Stomach smooth muscle (tissue), 2 donors: ENCODE measurements around the gene FLOT2.

Experiments
- H3K27ac ChIP-seq: one replicate; pipeline ENCODE4 v1.7.0; 2013; ENCODE audit warnings: mild to moderate bottlenecking, low read length, inconsistent platforms
- H3K27me3 ChIP-seq, 2 donors: one replicate each; pipeline ENCODE4 v1.7.0; 2013; ENCODE audit warnings: low read length in 2 of 2; ENCODE audit not compliant: insufficient read depth in 2 of 2, control insufficient read depth in 1 of 2
- H3K36me3 ChIP-seq, 2 donors: one replicate each; pipeline ENCODE4 v1.7.0; 2013; ENCODE audit warnings: low read length in 2 of 2; ENCODE audit not compliant: control insufficient read depth in 2 of 2, insufficient read depth in 2 of 2
- H3K4me1 ChIP-seq: one replicate; pipeline ENCODE4 v1.7.0; 2013; ENCODE audit warnings: low read length; ENCODE audit not compliant: control insufficient read depth, insufficient read depth
- H3K4me3 ChIP-seq, 2 donors: one replicate each; pipeline ENCODE4 v1.7.0; 2013; ENCODE audit warnings: low read length in 2 of 2
- H3K9ac ChIP-seq, 2 donors: one replicate each; pipeline ENCODE4 v1.7.0; 2013; ENCODE audit warnings: low read length in 2 of 2, mild to moderate bottlenecking in 1 of 2
- H3K9me3 ChIP-seq, 2 donors: one replicate each; pipeline ENCODE4 v1.7.0; 2013; ENCODE audit warnings: low read length in 2 of 2; ENCODE audit not compliant: control insufficient read depth in 2 of 2
- donor health status: healthy.
- donor health status: Pancreatic carcinoma.

Gene FLOT2, protein sequence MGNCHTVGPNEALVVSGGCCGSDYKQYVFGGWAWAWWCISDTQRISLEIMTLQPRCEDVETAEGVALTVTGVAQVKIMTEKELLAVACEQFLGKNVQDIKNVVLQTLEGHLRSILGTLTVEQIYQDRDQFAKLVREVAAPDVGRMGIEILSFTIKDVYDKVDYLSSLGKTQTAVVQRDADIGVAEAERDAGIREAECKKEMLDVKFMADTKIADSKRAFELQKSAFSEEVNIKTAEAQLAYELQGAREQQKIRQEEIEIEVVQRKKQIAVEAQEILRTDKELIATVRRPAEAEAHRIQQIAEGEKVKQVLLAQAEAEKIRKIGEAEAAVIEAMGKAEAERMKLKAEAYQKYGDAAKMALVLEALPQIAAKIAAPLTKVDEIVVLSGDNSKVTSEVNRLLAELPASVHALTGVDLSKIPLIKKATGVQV

DNA sequence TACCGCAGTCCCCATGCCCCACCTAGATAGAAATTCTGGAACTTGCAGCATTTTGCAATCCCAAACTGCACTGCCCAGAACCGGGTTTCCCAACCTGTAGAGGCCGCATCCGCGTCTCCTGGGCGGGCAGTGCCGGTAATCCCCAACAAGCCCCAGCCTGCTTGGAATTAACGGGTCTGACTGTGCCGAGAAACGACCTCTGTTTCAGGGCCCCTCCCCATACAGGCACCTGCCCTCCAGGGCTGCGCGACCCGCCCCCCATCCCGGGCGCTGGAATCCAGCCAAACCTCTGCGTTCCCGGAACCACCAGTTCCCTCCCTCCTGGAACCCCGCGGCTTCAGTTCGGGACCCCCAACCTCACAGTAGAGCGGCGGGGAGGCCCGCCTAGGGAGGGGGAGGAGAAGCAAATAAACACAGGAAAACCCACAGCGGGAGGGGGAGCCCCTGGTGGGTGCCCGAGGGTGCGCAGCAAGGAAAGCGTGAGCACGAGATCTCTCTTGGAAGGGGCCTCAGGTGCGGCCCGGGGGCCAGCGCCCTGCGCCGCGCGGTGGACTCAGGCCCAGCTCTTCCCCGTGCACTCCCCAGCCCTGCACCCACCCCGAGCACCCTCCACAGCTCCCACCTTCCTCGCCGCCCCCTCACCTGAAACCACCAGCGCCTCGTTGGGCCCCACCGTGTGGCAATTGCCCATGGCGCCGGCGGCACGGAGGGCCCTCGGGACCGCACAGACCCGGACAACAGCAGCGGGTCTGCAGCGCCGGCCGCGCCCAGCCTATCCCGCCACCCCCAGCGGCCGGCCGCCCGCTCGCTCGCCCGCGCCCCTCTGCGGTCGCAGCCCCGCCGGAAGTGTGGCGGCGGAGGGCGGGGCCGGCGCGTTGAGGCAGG lies at the start of gene FLOT2:
Gene FLOT2 (minus strand): TSS at position 850 of the 885 bp plus-strand sequence. CDS start 159 bp downstream, at position 691.
- Histone ChIP-seq H3K4me3 (peak within 1 kb of the TSS; percentile 87 to 88), H3K9me3 (no peaks in the 10 kb centered on the region), H3K4me1 (peaks cover 32% of the 10 kb centered on the region), H3K27ac (peak within 1 kb of the TSS; percentile 85), H3K27me3 (no peaks in the 10 kb centered on the region), H3K9ac (peak within 1 kb of the TSS; percentile 88 to 94), H3K36me3 (peaks cover 0 to 2% of the 10 kb centered on the region in 2 donors)

DNA sequence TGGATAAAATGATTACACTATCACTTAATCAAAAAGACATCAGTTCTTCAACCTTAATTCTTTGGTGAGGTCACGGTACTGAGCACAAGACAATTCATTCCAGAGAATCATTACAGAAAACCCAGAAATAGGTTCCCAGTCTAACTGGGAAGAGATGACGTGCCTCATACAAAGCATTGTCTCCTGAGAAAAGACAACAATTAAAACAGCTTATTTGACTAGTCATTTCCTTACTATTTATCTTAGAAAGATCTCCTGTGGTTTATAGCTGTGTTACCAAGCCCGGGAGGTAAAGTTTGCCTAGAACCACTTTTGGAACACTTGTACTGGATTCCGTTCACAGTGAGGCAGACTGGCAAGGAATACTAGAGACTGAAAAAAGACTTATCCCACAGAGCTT lies 48.7 kb upstream of the FLOT2 start:
- H3K36me3 ChIP-seq, result peaks cover 0 to 3% of the 10 kb centered on the region in 2 donors
- H3K9me3 ChIP-seq, result no peaks in the 10 kb centered on the region
- no peaks in the 10 kb centered on the region for H3K27me3 ChIP-seq
- no peak overlapping the region for H3K9ac ChIP-seq
- no peak overlapping the region for H3K4me3 ChIP-seq
- H3K4me1 ChIP-seq, result peaks cover 35% of the 10 kb centered on the region
- no peak overlapping the region for H3K27ac ChIP-seq

DNA sequence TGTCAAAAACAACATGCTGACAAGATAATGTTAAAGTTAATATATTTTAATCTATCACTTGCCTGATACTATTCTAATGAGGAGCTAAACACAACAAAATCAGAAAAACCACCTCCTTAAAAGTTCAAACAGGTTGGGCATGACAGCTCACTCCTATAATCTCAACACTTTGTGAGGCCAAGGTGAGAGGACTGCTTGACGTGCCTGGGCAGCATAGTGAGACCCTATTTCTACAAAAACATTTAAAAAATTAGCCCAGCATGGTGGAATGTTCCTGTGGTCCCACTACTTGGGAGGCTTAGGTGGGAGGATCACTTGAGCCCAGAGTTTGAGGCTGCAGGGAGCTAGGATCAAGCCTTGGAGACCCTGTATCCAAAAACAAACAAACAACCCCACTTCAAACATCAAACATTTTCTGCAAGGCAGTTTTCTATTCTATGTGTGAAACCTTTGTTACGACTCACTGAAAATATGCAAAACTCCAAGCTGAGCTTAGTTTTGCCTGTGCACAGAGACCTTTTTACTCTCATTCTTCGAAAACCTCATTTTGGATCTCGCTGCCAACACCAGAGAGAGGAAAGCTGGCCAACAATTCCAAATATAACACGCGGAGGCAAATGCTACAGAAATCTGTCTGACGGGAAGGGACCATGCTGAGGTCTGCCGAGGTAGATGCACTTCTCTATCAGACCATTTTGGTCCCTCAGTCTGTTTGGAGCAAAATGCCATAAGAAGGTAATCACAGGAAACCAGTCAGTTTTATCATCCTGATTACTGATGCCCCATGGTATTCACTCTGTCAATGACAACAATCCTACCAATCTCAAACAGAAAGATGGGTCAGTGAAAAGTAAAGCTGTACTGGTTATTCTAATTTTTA lies 47.6 kb upstream of the FLOT2 start:
- H3K4me1 ChIP-seq, result peaks cover 40% of the 10 kb centered on the region

DNA sequence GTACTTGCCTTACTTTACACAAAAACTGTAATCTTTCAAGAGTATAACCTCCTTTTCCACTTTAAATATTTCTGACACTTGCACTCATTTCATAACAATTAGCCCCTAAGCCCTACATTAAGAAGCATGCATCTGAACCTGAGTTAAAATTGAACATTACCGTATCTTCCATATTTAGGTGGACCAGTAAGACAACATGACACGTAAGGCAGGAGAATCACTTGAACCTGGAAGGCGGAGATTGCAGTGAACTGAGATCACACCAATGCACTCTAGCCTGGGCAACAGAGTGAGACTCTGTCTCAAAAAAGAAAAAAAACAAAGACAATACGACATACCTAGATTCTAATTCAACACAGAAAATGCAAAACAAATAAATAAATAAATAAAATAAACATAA lies 46.8 kb upstream of the FLOT2 start:
- Histone ChIP-seq H3K27me3 (no peaks in the 10 kb centered on the region), H3K4me1 (peaks cover 46% of the 10 kb centered on the region), H3K9ac (no peak overlapping the region), H3K9me3 (no peaks in the 10 kb centered on the region), H3K4me3 (no peak overlapping the region), H3K27ac (no peak overlapping the region), H3K36me3 (peaks cover 0 to 3% of the 10 kb centered on the region in 2 donors)

More for the DNA sequence above, 47.6 kb upstream of the FLOT2 start:
- Histone ChIP-seq H3K9ac (no peak overlapping the region), H3K4me3 (peak overlapping the region; percentile 13 to 29), H3K27ac (no peak overlapping the region), H3K27me3 (no peaks in the 10 kb centered on the region), H3K9me3 (no peaks in the 10 kb centered on the region), H3K36me3 (peaks cover 0 to 3% of the 10 kb centered on the region in 2 donors)

DNA sequence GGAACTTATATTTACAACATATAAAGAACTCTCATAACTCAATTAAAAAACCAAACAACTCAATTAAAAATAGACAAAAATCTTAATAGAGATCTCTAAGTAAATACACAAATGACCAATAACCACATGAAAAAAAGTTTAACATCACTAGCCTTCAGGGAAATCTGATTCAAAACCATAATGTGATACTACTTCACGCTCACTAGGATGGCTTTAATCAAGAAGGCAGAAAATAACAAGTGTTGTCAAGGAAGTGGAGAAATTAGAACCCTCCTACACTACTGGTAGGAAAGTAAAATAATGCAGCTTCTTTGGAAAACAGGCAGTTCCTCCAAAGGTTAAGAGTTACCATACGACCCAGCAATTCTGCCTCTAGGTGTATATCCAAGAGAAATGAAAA lies 45.4 kb upstream of the FLOT2 start:
- H3K9ac ChIP-seq, result no peak overlapping the region
- no peaks in the 10 kb centered on the region for H3K9me3 ChIP-seq
- no peak overlapping the region for H3K4me3 ChIP-seq
- H3K27ac ChIP-seq, result no peak overlapping the region
- H3K36me3 ChIP-seq, result peaks cover 0 to 3% of the 10 kb centered on the region in 2 donors
- H3K4me1 ChIP-seq, result peaks cover 48% of the 10 kb centered on the region
- H3K27me3 ChIP-seq, result no peaks in the 10 kb centered on the region

DNA sequence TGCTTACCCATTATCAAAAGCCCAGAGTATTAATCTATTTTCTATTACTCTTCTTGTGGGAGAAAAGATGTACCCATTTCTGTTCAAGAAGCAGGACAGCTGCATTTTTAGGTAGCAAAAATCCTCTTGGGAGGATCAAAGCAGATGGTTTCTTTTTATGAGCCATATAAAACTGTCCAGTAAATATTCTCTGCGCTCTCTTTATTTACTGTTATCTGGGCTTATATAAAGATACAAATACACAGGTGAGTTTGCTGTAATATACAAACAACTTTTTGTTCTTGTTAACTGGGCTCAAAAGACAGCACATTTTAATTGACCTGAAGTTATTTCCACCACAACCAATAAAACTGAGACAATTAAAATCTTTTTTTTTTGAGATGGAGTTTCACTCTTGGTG lies 43.7 kb upstream of the FLOT2 start:
- H3K4me3 ChIP-seq, result no peak overlapping the region
- peaks cover 0 to 3% of the 10 kb centered on the region in 2 donors for H3K36me3 ChIP-seq
- no peaks in the 10 kb centered on the region for H3K9me3 ChIP-seq
- peaks cover 46% of the 10 kb centered on the region for H3K4me1 ChIP-seq
- no peak overlapping the region for H3K27ac ChIP-seq
- H3K27me3 ChIP-seq, result no peaks in the 10 kb centered on the region
- no peak overlapping the region for H3K9ac ChIP-seq

DNA sequence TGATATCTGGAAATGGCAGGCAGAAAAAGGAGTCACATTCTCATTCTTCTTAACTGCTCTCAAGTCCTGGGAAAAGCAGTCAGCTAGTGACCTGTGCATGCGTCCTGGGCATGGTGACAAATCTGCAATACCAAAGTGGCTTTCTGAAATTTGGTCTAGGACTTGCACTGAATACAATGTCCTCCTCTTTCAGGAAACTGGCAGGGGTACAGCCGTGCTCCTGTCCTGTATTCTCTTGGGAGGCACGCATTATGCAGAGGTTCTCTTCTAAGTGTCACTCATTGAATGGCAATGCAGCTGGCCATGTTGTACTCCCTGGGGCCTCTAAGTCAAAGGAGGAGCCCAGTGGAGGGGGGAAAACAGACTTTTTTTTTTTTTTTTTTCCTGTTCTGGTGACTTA lies 43.1 kb upstream of the FLOT2 start:
- Histone ChIP-seq H3K4me1 (peaks cover 49% of the 10 kb centered on the region), H3K27ac (no peak overlapping the region), H3K9me3 (no peaks in the 10 kb centered on the region), H3K36me3 (peaks cover 0 to 3% of the 10 kb centered on the region in 2 donors), H3K9ac (no peak overlapping the region), H3K4me3 (no peak overlapping the region), H3K27me3 (no peaks in the 10 kb centered on the region)

DNA sequence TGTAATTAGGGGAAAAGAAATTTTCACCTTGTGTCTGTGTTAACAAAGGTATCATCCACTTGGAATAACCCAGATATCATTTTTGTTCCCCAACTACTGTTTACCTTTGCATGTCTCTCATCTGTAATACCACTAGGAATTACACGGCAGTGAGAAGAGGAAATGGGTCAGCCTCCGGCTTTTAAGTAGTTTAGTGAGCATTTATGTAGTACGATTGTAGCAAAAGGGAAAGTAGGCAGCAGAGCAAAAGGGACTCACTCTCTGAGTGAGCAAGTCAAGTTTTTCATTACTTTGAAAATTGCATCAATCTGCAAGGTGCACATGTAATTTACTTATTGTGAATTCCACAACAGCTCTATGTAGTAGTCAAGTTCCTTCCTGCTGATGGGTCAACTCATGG lies 42.6 kb upstream of the FLOT2 start:
- Histone ChIP-seq H3K27ac (no peak overlapping the region), H3K36me3 (peaks cover 0 to 3% of the 10 kb centered on the region in 2 donors), H3K27me3 (no peaks in the 10 kb centered on the region), H3K9ac (no peak overlapping the region), H3K9me3 (no peaks in the 10 kb centered on the region), H3K4me1 (peaks cover 45% of the 10 kb centered on the region), H3K4me3 (no peak overlapping the region)

DNA sequence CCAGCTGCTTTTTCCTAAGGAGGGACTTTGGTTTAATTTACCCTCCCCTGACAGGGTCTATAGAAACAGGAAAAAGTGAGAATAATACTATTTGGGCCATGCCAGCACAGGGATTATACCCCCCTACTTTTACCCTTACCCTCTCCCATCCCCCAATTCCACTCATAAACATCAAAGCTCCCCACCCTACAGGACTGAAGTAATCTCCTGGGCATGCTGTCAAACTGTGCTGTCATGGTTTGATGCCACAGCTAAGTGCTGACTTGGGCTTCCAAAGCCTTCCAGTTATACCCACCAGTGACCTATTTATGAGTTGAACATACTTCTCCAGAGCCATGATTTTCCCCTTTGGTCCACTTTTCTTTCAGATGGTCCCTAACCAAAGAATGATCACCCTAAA lies 41.0 kb upstream of the FLOT2 start:
- Histone ChIP-seq H3K27ac (no peak overlapping the region), H3K9ac (no peak overlapping the region), H3K9me3 (no peaks in the 10 kb centered on the region), H3K36me3 (peaks cover 0 to 3% of the 10 kb centered on the region in 2 donors), H3K4me1 (peaks cover 41% of the 10 kb centered on the region), H3K27me3 (no peaks in the 10 kb centered on the region), H3K4me3 (no peak overlapping the region)
